ENCODE data around the gene COA3.

COA3 gene

GRCh38 chr17:42832213-42832933, 33.9 kb upstream of the COA3 start:
- DNase-seq (ENCODE audit: low read depth): no peak
- TF ChIP-seq CTCF (conservative IDR thresholded peaks at IDR 0.05; ENCODE audit: low read depth, low read length): no peak
- peak overlapping the region; percentile 99 for H3K4me3 ChIP-seq (ENCODE audit: low read length)

- DNase-seq (ENCODE audit: low read depth): no peak
- no peak for TF ChIP-seq CTCF (conservative IDR thresholded peaks at IDR 0.05; ENCODE audit: low read depth, low read length)
- H3K4me3 ChIP-seq (ENCODE audit: low read length): no peak overlapping the region
Observed at GRCh38 chr17:42830971-42831370, 32.5 kb upstream of the COA3 start.

GRCh38 chr17:42827472-42827871, 29.0 kb upstream of the COA3 start:
- TF ChIP-seq CTCF (conservative IDR thresholded peaks at IDR 0.05; ENCODE audit: low read depth, low read length): no peak
- no peak overlapping the region for H3K4me3 ChIP-seq (ENCODE audit: low read length)

GRCh38 chr17:42821176-42821575, 22.7 kb upstream of the COA3 start:
- TF ChIP-seq CTCF (conservative IDR thresholded peaks at IDR 0.05; ENCODE audit: low read depth, low read length): no peak
- DNase-seq (ENCODE audit: low read depth): no peak
- H3K4me3 ChIP-seq (ENCODE audit: low read length): no peak overlapping the region

More at GRCh38 chr17:42827472-42827871, 29.0 kb upstream of the COA3 start:
- no peak for DNase-seq (ENCODE audit: low read depth)

GRCh38 chr17:42819939-42820535, 21.5 kb upstream of the COA3 start:
- no peak overlapping the region for H3K4me3 ChIP-seq (ENCODE audit: low read length)
- DNase-seq (ENCODE audit: low read depth): no peak
- peak; percentile 90 for TF ChIP-seq CTCF (conservative IDR thresholded peaks at IDR 0.05; ENCODE audit: low read depth, low read length)

GRCh38 chr17:42818379-42818778, 19.9 kb upstream of the COA3 start:
- H3K4me3 ChIP-seq (ENCODE audit: low read length): no peak overlapping the region
- DNase-seq (ENCODE audit: low read depth): no peak

More at GRCh38 chr17:42818379-42818778, 19.9 kb upstream of the COA3 start:
- no peak for TF ChIP-seq CTCF (conservative IDR thresholded peaks at IDR 0.05; ENCODE audit: low read depth, low read length)

All from retinal pigment epithelial cell (primary cell).